NCI-H1092 (cell line): ENCODE results near the gene SEH1L.
"Not testable (repeated sequence)": the region's sequence is repeated elsewhere in the genome, so short reads cannot be mapped to it uniquely, and the experiment has no call there.

Source experiments
- DNase-seq: peaks from one replicate; lab custom pipeline; 2025; lab: John Stamatoyannopoulos, UW

SEH1L gene

DNA sequence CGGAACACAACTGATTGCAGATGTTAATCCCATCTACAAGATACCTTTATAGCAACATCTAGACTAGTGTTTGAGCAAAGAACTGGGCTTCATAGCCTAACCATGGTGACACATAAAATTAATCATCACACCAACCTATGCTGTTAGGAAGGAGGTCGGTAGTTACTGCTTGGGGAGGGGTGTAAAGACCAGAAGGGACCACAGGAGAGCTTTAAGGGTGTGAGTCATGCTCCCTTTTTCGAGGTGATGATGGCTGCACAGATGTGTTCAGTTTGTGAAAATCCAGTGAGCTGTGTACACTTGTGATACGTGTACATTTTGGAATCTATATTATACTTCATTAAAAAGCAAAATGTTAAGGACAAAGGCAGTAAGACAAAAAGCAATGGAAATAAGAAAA is 4.6 kb upstream of the SEH1L start:
- DNase-seq: no peak

DNA sequence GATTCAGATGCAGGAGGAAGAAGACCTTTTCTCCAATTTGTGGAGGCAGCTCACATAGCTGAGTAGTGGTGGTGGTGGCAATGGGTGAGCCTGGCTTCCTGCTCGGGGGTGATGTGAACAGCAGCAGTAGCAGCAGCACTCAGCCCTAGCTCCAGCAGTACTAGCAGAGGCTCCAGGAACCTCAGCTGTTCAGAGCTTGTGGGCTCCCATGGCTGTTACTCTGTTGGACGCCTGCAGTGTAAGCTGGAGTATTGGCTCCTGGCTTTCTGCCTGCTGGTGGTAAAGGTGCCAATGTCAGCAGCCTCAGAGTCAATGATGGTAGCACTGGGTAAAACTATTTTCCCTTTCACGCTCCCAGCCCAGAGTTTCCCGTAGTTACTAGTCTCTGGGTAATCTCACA is 3.1 kb upstream of the SEH1L start:
- DNase-seq: peak; percentile 57

DNA sequence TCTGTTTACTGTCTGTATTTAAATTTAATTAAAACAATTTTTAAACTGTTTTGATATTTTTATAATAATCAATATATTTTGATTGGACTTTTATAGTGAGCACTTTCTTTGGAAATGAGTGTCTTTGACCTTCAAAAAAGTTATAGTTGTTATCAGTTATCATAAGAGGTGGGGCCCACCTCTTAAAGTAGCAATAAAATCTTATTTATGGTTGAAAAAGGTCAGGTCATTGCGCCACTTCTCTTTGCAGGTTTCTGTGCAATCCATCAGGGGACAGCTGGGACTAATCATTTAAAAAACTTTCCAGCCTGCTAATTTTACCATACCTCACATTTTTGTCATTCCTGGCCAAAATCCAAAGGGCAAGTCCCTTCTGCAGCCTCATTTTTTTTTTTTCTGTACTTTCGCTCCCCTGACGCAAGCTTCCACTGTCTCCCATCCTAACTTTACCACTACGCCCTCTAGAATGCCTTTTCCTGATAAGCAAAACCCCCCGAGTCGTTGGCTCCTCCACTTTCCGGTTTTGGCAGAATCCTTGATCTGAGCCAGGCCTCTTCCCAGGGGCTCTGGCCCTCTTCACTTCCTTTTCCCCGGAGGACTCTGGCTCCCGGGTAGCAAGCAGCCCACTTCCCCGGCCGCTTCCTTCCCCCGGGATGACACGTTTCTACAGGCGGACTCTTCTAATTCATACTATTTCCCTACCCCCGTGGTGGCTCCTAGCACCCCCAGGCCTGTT is 1.1 kb upstream of the SEH1L start:
- DNase-seq: no peak

DNA sequence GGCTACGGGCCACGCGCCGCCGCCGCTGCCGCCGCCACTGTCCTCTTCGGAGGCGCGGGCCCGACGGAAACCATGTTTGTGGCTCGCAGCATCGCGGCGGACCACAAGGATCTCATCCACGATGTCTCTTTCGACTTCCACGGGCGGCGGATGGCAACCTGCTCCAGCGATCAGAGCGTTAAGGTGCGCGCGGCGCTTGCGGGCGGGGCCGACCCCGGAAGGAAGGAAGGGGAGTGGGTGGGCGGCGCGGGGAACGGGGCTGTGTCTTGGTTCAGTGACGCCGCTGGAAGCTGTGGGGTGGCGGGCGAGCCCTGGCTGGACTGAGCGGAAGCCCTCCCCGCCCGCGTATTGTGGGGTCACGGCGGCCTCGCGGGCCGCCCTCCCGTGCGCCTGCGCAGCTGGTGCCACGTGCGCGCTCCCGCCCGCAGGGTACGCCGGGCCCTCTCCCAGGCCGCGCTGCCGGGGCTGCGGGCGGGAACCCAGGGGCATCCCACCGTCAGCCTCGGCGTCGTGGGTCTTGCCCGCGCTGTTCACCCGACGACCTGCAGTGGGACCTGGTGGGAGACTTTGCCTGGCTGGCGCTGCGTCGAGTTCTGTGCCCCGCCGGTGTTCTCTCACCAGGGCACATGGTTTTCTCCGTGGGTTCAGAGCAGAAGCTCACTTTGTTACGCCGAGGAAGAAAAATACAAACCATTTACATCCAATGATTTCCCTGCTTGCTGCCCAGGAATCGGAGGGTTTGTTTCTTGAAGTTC is 416 bp downstream of the SEH1L start:
- DNase-seq: peak; percentile 78

DNA sequence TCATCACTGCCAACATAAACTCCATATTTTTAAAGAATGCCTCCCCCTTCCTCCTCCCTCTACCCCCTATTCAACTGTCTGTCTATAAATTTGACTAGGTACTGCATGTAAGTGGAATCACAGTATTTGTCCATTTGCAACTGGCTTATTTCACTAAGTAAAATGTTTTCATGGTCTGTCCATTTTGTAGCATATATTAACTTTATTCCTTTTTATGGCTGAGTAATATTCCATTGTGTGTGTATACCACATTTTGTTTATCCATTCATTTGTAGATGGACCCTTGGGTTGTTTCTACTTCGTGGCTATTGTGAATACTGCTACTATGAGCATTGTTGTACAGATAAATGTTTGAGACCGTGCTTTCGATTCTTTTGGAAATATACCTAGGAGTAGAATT is 10.7 kb downstream of the SEH1L start:
- no peak for DNase-seq

DNA sequence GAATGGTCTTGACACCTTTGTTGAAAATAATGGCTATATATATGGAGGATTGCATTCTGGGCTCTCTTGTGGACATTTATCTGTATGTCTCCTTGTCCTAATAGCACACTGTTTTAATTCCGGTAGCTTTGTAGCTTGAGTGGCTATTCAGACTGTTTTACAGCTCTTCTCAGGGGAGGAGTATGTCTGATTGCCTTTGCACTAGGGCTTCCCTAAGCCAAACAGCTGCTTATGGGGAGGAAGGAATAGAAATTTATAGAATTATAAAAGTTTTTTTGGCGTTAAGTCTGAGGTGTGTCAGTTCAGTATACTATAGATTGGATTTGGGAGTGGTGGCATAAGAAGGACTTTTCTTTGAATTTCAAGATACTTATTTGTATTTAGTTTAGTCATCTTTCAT is 12.6 kb downstream of the SEH1L start:
- DNase-seq: no peak

DNA sequence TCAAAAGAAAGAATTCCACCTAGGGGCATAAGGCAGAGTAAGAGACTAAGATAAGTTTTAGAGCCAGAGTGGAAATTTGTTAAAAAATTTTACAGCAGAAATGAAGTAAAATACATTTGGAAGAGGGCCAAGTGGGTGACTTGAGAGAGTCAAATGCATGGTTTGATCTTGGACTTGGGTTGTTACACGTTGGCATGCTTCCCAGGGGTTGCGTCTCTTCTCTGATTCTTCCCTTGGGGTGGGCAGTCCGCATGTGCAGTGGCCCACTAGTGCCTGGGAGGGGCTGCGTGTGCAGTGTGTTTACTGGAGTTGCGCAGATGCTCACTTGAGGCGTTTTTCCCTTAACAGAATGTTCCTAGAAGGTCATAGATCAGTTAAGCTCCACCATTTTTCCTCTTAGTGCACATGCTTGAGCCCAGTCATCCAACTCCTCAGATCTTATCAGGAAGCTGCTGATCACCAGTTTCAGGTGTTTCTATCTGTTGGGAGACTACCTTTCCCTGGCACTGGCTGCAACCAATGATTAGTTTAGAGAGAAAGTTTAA is 13.1 kb downstream of the SEH1L start:
- no peak for DNase-seq

DNA sequence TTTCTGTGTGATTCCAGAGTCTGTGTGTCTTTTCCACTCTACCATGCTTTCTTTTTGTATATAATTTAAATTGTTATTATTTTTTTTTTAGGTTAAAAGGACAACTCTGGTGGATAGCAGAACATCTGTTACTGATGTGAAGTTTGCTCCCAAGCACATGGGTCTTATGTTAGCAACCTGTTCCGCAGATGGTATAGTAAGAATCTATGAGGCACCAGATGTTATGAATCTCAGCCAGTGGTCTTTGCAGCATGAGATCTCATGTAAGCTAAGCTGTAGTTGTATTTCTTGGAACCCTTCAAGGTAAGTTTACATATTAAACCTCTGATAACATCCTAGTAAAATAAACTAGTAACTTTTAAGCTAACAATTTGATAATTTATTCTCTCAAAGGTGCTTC is 15.3 kb downstream of the SEH1L start:
- DNase-seq: no peak

DNA sequence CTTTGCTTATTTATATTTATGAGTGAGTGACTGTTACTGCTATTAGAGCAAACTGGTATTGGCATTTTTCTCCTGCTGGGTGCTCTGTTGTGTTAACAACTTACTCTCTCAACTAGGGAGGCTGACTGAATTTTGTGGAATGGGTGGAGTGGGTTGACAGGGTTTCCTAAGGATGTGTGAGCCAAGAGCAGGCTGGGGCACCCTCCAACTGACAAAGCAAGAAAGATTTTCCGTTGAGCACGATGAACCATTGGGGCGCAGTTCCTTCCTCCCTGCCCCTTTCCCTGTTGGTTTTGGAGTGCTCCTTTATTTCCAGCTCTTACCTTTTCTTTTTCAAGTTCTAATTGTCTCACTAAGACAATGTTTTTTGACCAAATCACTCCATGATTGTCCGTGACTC is 20.3 kb downstream of the SEH1L start:
- no peak for DNase-seq

DNA sequence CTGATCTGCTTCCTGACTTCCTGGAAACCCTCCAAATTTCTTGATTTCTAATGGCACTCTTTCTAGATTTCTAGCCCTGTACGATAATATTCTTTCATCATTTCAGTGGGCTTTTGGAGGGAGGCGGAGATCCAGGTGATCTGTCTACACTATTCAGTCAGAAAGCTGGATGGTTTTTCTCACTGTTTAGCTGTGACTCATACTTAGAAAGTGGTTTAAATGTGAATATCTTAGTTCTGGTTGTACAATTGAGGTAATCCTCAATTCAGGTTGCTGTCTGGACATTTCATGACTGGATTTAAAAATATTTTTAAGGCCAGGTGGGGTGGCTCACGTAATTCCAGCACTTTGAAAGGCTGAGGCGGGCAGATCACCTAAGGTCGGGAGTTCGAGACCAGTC is 20.8 kb downstream of the SEH1L start:
- DNase-seq: no peak

DNA sequence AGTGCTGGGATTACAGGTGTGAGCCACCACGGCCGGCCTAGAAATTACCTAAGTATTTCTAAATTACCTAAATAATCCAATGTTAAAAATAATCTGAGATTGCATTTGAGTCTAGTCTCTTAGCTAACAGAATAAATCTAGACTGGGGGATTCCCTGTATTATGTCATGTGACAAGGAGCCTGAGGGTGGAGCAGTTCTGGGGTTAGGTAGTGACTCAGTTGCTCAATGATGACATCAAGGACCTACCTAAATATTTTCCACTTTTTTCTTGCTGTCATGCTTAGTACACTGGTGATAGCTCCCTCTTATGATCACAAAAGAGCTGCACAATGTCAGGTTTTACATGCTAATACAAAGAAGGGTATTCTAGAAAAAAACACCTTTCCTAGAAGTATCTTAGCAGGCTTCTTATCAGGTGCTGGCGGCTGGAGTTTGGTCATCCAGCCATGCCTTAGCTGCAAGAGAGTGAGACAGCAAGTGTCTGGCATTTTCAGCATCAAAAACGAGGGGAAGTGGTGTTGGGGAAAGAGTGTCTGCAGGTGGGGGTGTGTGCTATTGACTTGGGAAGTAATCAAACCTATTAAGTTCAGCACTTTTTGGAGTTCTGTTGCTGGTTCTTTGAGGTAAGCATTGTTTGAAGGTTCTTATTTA is 25.9 kb downstream of the SEH1L start:
- DNase-seq: no peak

DNA sequence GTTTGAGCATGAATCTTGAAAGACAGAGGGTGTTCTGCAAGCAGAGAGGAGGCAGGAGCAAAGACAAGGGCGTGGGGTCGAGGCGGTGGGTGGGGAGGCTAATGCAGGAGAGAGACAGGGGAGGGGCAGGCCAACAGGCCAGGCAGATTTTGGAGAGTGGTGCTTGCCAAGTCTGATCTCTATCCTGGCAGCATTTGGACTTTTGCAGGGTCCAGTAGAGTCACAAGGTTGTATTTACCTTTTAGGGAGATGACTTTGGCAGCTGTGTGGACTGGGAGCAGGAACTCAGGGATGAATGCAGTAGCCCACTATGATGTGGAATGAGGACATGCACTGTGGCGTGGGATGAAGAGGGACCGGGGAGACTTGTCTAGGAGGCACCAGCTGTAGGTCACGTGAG is 27.7 kb downstream of the SEH1L start:
- DNase-seq: no peak

DNA sequence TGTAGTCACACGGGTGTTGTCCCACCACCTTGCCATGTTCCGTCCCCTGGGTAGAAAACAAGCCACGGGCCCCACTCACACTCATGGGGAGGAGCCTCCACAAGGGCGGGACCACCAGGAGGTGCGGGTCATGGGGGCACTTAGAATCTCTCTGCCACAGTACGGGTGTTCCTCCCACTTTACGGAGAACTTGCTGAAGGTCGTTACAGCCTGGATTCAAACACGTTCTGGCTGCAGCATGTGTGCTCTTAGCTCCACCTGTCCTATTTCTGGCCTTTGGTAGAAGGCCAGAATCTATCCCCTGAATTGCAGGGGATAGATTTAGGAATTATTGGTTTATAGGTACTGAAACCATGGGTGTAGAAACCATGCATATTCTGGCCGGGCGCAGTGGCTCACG is 28.5 kb downstream of the SEH1L start:
- DNase-seq: no peak

DNA sequence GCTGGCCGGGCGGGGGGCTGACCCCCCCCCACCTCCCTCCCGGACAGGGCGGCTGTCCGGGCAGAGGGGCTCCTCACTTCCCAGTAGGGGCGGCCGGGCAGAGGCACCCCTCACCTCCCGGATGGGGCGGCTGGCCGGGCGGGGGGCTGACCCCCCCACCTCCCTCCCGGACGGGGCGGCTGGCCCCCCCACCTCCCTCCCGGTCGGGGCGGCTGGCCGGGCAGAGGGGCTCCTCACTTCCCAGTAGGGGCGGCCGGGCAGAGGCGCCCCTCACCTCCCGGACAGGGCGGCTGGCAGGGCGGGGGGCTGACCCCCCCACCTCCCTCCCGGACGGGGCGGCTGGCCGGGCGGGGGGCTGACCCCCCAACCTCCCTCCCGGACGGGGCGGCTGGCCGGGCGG is 32.3 kb downstream of the SEH1L start:
- DNase-seq: not testable (repeated sequence)

DNA sequence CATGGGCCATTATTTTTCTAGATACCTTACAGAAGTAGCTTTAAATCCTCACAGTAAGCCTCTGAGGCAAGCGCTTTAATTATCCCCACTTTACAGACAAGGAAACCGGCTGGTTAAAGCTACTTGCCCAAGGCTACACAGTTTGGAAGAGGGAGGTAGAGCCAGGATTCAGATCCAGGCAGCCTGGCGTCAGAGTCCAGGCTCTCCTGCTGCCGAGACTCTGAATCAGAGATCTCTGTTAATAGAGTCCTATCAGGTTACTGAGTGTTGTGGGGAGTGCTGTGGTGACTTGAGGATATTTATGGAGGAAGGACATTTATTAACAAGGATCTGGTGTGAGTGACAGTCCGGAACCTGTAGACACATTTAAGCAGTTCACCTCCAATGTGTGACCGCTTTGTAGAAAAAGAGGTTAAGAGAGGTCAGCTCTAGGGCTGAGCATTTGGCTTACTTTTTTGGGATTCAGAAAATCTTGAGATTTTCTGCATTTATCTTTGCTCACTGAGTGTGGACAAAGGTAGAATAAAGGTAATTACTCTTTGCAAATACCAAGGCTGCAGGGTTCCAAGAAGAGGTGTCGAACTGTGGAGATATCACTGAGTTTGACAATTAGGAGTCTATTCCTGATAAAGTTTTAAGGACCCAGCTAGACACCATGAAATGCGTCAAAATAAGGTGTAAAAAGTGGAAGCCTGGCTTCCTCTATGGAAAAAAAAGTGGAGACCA is 41.7 kb downstream of the SEH1L start:
- no peak for DNase-seq

DNA sequence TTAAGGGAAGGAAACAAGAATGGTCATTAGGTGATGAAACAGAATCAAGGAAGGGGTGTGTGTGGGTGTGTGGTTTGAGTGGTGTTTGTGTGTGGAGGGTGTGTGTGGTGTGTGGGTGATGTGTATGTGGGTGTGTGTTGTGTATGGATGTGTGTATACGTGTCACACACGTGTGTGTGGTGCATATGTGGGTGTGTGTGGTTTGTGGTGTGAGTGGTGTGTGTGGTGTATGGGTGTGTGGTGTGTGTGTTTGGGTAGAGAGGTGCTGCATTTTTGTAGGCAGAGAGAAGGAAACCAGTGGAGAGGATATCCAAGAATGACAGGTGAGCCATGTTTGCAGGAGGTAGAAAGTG is 42.3 kb downstream of the SEH1L start:
- no peak for DNase-seq

DNA sequence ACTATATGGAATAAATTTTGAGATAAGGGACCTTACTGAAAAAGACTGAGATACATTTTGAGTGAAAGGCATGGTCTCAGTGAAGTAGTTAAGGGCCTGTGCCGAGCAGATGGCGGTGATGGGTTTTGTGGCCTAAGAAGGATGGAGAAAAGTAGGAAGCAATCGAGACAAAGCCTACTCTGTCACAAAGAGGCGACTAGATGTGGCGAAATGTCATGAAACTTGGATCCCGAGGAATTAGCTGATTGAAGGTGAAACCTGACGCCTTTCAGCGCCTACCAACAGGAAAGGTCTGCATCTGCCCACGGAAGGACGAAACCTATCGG is 42.8 kb downstream of the SEH1L start:
- no peak for DNase-seq

DNA sequence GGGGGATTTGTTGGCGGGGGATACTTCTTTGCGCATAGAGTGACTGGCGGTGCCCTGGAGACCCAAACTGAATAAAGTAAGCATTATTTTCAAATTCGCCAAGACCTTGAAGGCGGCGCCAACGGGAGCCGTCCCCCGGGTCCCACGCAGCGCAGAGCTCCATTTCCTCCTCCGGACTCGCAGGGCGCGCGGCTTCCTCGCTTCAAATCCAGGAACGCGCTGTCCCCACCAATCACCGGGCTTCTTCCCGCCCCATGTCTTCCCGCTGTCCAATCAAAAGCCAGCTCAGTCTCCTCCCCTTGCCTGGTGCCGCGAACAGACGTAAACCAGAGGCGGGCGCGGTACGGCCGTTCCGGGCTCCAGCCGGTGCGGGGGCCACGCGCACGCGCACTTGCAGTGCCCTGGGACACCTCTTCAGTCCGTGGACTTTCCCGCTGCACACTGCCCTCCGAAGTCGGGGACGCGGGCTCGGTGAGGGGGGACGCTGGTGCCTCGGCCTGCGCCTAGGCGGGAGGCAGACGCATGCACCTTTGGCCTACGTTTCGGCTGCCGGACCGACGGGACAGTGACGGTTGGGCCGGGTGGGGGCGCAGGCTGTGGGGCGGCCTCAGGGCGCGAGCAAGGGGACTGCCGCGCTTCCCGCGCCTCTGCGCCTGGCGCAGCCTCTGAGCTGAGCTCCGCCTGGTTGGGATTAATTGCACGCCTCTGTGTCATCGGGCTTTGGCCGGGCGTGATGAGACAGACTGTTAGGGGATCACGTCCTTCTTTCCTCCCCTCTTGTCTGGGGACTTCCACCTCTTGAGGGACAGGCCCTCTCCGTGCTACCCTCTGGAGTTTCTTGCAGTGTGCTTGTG is 43.4 kb downstream of the SEH1L start, which contains the start of gene CEP192:
CEP192 (plus strand) TSS at position 396 of the 854 bp plus-strand sequence. CDS start 8,063 bp downstream, outside the sequence.
- peak; percentile 93 for DNase-seq

DNA sequence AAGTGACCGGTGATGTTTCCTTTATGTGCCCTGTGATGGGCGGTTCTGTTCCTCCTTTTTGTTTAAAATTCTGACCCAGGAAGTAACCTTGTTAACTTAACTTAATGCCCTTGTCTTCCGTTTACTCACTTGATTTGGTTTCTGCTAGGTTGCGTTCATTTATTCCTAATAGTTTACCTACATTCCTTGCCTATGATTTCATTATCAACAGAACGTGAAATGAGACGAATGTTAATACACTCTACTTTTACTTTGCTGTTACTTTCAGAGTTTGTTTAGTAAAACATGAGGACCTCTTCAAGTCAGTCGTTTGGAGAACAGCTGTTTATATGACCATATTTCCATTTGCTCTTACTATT is 44.0 kb downstream of the SEH1L start:
- no peak for DNase-seq

DNA sequence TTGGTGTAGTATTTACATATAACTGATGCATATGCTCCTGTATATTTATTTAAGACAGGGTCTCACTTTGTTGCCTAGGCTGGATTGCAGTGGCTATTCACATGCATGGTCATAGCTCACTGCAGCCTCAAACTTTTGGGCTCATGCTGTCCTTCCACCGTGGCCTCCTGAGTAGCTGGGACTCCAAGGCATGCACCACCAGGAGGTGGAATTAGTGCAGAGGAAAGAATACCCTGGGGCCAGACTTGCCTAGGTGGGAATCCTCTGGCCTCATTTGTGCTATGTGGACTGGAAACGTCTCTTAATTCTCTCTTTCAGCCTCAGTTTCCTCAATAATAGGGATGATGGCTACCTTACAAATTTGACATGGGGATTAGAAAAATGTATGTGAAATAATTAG is 45.6 kb downstream of the SEH1L start:
- no peak for DNase-seq

DNA sequence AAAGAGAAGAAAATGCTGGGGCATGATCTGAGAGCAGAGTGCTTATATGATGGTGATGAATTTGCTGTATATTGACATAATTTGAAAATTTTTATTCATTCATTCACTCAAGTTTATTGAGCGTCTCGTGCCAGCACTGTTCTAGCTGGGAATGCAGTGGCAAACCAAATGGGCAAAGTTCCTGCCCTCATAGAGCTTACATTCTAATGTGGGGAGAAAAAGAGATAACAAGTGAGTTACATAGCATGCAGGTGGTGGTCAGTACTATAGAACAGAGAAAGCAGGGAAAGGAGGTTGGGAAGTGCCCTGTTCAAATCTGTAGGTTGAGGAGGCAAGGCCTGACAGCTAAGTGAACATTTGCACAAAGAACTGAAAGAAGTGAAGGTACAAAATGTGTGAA is 47.6 kb downstream of the SEH1L start:
- no peak for DNase-seq
